ENCODE measurements around the gene CROCC2.

Gene CROCC2

DNA sequence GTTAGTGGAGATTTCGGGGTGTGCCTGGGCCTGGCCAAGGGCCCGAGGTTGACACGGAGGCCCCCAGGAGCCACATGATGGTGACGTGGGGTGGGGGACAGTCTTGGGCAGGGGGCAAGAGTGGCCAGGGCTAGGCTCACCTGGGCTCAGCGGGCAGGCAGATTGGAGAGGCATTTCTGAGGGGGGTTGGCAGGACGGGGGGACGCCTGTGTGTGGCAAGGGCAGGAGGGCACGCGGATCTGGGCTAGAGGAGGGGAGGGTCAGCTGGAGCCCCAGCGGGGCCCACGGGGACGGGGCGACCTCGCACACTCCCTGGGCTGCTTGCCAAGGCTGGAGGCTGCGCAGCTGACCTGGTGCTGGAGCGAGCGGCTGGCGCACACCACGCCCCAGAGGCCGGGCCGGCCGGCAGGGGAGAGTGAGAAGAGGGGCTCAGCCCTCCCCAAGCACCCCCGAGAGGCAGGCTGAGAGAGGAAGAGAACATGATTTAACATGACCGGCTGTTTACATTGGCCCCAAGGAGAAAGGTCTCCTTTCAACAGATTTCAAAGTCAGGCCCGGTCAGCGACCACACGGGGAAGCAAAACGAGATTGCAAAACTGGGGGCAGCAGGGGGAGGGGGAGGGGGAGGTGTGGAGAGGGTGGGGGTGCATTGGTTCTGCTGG lies 54.3 kb downstream of the CROCC2 start:
- H3K4me3 ChIP-seq (ENCODE audit: low read length), result no peak overlapping the region

DNA sequence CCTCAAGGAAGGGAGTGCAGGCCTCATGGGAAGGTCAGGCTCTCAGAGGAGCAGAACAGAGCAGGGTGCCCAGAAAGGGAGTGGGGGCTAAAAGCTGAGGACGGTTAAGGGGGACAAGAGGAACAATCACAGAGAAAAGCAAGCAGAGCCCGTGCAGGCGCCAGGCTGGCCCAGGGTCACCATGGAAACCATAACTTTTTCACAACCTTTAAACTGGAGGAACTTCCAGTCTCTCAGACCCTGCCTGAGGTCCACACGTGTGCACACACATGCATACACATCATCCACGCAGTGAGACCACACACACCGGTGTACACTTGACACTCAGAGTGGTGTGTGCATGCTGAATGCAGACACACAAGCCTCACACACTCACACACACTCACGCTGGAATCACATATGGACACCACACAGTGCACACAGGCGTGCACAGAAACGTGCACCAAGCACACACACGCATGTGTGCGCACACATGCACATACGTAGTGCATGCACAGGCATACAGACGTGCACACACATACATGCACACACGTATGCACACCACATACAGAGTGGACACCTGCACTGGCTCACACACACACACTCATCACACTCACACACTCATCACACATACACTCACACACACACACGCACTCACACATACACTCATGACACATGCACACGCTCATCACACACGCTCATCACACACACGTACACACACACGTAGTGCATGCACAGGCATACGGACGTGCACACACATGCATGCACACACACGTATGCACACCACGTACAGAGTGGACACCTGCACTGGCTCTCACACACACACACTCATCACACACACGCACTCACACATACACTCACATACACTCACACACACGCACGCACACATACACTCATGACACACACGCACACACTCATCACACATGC lies 55.1 kb downstream of the CROCC2 start:
- DNase-seq (ENCODE audit: low read depth, low spot score), result no peak
- no peak overlapping the region for H3K4me3 ChIP-seq (ENCODE audit: low read length)

More for the DNA sequence above, 54.3 kb downstream of the CROCC2 start:
- no peak for DNase-seq (ENCODE audit: low read depth, low spot score)

DNA sequence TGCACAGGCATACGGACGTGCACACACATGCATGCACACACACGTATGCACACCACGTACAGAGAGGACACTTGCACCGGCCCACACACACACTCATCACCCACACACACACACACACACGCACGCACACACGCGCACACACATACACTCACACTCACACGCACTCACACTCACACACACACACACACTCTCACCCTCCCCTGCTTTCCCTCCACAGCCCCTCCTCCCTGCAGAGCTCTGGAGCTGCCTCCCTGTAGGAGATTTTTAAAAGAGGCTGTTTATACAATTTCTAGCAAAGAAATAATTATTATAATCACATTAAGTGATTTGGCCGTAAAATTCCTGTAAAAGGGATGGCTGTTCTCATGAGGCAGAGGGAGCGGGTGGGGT lies 55.8 kb downstream of the CROCC2 start:
- no peak overlapping the region for H3K4me3 ChIP-seq (ENCODE audit: low read length)
- DNase-seq (ENCODE audit: low read depth, low spot score), result no peak

DNA sequence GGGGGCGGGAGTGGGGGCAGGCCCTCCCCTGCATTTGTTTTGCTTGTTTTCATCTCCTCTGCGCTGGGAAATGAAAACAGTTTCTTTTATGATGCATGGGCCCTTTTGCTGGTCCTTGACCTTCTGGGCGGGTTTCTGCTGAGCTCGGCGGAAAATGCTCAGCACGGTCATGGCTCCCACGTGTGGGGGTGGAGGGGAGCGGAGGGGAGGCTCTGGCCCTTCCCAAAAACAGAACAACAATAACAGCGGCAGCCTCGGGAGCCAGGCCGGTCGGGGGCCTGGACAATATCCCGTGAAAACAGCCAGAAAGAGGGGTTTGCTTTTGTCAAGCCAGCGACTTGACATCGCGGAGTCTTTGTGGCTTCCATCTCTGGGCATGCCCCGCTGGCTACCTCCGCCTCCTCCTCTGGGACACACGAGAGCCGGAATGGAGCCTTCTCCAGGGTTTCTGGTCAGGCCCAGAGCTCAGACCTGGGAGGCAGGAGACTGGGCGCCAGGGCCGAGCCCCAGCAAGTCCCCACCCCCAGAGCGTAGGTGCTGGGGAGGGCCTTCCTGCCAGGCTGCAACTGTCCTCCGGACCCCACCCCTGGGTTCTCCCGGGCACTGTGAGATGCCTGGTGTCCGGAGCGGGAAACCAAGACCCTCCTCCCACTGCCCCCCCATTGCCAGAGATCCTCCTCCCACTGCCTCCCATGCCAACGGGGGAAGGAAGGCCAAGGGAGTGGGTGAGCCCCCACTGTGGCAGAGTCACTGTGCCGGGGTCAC lies 56.3 kb downstream of the CROCC2 start:
- no peak overlapping the region for H3K4me3 ChIP-seq (ENCODE audit: low read length)
- no peak for DNase-seq (ENCODE audit: low read depth, low spot score)

DNA sequence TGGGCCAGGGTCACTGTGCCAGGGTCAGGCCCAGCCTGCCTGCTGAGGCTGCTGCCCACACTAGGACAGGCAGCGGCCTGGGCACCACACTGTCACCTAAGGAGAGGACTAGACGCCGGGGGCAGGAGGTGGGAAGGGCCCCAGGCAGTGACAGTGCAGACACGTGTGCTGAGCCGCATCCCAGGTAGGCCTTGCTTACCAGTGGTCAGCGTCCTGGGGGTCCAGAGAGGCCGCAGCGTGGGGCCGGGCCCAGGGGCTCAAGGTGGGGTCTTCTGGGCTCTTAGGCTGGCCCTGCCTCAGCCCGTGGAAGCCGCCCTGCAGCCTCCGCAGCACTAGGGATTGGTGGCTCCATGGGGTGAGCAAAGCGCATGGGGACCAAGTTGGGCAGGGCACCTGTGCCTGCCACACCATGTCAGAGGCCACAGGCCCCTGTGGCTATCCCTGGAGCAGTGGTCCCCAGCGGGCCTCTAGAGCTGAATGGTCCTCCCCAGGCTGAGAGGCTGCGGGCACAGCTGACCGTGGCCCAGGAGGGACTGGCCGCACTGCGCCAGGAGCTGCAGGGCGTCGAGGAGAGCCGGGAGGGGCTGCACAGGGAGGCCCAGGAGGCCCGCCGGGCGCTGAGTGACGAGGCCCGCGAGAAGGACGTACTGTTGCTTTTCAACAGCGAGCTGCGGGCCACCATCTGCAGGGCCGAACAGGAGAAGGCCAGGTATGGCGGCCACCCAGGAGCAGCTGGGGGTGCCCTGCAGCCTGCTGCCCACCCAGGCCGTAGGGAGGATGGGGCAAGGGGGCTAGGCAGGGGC lies 57.1 kb downstream of the CROCC2 start:
- H3K4me3 ChIP-seq (ENCODE audit: low read length), result no peak overlapping the region
- no peak for DNase-seq (ENCODE audit: low read depth, low spot score)

DNA sequence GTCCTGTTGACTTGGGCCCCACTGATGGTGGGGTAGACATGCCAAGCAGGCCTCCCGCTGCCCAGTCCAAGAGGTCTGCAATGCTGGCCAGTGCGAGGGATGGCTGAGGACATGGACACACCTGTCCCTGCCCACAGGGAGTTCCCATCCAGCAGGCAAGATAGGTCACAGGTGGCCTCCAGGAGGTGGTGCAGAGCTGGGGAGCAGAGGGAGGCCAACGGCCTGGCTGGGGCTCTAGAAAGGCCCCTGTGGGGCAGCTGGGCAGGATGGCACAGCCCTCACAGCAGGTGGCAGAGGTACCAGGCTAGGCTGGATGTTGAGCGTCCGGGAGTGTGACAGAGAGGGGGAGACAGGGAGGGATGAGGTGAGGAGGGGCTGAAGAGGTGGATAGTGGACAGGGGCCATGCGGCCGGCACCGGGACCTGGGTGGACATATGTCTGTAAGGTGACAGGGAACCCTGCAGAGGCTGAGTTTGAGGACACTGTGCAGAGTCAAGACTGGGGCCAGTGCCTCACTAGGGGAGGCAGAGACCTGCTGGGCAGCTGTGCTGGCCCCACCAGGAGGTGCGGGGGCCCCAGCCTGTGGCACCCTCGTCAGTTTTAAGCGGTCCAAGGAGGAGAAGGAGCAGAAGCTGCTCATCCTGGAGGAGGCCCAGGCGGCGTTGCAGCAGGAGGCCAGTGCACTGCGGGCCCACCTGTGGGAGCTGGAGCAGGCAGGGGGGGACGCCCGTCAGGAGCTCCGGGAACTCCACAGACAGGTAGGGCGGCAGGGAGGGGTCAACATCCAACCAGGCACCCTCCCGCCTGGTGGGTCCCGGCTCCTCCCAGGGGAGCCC lies 58.0 kb downstream of the CROCC2 start:
- no peak for DNase-seq (ENCODE audit: low read depth, low spot score)
- H3K4me3 ChIP-seq (ENCODE audit: low read length), result no peak overlapping the region

DNA sequence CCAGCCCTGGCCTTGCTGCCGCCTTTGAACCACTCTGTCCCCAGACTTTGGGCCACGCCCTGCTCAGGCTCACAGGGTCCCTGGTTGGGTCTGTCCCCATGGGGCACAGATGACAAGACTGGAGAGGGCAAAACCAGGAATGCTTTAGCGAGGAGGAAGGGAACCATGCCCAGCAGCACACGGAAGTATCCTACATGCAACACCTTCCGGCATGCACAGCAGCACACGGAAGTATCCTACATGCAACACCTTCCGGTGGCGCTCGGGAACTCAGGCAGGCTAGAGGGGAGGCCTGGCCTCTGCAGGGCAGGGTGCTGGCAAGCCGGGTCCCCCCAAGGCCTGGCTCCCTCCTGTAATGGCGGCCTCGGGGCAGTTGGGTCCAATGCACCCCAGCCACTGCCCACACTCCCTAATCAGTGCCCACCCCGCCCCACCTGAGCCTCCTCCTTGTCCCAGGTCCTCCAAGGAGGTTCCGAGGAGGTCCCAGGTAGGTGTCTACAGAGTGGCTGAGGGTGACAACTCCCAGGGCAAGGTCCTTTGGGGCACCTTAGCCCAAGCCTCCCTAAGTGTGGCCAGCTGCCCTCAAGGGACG lies 58.7 kb downstream of the CROCC2 start:
- DNase-seq (ENCODE audit: low read depth, low spot score), result no peak
- H3K4me3 ChIP-seq (ENCODE audit: low read length), result no peak overlapping the region

DNA sequence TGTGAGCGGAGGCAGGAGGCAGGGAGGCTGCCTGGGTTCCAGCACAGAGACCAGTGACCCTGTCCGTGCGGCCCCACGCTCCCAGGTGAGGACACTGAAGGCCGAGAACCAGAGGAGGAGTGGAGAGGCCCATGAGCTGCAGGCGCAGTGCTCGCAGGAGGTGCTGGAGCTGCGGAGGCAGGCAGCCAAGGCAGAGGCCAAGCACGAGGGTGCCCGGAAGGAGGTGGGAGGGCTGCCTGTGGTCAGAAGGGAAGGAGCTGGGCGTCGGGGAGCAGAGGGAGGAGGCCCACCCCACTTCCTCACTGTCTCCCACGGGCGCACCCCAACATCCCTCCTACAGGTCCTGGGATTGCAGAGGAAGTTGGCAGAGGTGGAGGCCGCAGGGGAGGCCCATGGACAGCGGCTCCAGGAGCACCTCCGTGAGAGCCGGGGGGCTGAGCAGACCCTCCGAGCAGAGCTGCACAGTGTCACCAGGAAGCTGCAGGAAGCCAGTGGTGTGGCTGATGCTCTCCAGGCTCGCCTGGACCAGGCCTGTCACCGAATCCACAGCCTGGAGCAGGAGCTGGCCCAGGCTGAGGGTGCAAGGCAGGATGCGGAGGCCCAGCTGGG lies 59.3 kb downstream of the CROCC2 start:
- no peak overlapping the region for H3K4me3 ChIP-seq (ENCODE audit: low read length)
- DNase-seq (ENCODE audit: low read depth, low spot score), result no peak

DNA sequence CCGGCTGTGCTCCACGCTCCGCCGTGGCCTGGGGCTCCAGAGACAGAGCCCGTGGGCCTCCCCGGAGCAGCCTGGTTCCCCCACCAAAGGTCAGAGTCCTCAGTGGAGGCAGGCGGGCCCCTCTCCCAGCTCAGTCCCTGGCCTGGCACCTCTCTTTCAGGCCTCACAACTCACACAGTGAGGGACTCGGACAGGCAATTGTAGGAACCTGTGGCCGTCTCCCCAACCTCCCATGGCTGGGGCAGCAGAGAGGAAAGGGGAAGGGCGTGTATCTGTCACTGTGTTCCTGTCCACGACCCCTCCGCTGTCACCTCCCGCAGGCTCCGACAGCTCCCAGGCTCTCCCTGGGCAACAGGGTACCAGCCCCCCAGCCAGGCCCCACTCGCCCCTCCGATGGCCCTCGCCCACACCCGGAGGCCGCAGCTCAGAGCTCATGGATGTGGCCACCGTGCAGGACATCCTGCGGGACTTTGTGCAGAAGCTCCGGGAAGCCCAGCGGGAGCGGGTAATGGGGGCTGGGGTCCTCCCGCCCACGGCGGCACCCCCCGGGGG lies 59.8 kb downstream of the CROCC2 start:
- DNase-seq (ENCODE audit: low read depth, low spot score), result no peak
- no peak overlapping the region for H3K4me3 ChIP-seq (ENCODE audit: low read length)

DNA sequence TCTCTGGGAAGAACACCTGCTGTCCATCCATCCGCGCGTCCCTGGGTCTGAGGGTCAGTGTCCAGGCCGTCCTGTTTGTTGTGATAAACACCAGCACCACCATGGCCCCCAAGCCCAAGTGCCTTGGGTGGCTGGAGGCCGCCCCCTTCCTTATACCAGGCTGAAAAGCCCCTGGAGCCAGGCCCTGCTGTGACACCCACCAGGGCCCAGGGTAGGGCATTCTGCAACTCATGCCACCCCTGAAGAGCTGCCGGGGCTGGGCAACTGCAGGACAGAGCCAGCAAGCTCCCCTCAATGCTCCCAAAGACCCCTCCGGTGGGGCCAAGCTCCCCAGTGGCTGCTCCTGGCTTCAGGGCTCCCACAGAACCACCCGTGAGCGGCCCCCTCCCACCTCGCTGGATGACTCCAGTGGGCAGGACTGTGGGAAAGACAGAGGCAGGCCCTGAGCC lies 60.3 kb downstream of the CROCC2 start:
- no peak for DNase-seq (ENCODE audit: low read depth, low spot score)
- H3K4me3 ChIP-seq (ENCODE audit: low read length), result no peak overlapping the region

DNA sequence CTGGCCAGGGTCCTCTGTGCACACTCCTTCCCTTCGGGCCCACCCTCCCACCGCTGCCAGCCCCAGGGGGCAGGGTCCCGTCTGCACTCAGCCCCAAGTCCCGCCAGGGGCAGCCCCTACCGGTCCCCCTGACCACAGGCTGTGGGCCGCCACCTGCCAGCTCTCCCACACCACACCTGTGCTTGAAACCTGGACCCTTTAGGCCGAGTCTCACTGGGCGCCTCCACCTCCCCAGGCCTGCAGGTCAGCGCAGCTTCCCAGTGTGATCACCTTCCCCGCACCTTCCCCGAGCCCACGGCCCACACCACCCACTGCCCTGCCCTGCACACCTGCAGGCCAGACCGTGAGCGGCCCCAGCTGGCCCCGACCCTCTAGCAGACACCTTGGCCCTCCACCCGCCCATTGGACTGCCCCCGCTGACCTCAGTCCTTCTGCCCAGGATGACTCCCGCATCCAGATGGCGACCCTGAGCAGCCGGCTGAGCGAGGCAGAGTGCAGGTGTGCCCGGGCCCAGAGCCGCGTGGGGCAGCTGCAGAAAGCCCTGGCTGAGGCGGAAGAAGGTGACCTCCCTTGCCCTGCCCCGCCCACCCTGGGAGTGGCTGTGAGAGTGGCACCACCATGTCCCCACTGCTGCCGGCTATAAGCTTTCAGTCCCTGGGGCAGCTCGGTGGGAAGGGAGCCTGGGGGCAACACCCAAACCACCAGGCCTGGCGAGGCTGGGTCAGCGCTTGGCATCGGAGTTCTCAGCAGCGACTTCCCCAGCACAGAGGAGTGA lies 61.0 kb downstream of the CROCC2 start:
- DNase-seq (ENCODE audit: low read depth, low spot score), result no peak
- H3K4me3 ChIP-seq (ENCODE audit: low read length), result no peak overlapping the region

DNA sequence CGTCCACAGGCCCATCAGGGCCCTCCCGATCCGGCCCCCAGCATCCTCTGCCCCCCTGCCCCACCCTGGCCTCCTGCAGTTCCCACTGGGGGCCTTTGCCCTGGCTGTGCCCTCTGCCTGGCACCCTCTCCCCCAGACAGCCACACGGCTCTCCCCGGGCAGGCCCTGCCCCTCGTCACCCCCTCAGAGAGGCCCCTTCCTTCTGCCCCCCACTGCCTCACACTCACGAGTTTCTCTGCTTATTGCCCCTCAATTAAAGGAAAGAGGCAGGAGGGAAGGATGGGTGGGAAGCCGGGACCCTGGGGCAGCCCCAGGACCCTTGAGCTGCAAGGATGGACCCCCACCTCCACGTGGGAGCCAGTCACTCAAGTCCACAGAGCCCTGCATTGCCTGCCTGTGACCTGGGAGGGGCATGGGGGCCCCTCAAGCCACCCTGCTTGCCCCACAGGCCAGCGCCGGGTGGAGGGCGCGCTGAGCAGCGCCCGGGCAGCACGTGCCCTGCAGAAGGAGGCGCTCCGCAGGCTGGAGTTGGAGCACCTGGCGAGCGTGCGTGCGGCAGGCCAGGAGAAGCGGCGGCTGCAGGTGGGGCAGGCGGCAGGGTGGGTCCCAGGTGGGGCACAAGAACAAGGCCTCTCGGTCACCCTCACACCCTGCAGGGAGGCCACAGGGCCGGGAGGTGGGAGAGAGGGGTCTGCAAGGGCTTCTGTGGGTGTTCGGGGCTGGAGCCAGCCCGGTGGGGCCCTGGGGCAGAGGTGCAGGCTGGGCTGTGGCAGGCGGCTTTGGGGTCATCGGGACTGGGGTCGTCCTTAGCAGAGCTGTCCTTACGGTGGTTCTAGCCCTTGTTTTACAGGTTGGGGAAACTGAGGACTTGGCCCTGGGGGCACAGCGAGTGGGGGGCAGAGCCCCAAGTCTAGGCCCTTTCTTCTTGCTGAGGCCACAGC lies 61.8 kb downstream of the CROCC2 start:
- DNase-seq (ENCODE audit: low read depth, low spot score), result no peak
- H3K4me3 ChIP-seq (ENCODE audit: low read length), result no peak overlapping the region

DNA sequence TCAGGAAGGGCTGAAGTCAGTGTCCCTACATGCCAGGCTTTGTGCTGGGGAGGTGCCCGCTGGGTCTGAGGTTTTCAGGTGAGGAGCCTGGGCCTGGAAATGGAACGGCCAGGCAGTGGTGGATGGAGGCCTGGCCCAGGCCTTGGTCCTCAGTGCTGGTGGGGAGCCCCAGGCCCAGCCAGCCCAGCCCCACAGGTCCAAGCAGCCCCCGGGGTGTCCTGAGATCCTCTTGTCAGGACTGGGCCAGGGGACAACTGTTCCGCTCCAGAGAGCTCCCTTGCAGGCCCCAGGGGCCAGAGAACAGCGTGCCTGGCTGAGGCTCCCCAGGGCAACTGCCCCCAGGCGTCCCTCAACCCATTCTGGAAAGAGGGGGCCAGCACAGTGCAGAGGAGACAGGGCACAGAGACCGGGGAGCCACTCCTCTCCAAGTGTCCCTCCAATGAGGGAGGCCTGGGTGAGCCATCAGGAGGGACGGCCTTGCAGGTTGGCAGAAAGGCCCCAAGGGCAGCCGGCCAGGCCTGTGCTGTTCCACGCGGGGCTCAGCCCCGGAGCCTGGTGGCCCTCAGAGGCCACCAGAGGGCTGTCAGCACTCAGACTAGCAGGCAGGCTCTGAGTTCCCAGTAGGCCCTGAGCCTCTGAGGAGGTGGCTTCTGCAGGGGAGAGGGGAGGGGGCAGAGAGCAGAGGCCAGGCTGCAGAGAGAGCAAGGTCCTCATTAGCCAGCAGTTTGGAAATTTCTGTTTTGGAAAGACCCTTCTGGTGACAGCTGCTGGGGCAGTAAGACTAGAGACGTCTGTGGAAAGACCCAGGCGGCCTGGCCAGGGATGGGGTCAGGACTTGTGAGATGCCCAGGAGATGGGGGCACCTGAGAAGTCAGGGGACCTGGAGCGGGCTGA lies 62.8 kb downstream of the CROCC2 start:
- no peak for DNase-seq (ENCODE audit: low read depth, low spot score)

DNA sequence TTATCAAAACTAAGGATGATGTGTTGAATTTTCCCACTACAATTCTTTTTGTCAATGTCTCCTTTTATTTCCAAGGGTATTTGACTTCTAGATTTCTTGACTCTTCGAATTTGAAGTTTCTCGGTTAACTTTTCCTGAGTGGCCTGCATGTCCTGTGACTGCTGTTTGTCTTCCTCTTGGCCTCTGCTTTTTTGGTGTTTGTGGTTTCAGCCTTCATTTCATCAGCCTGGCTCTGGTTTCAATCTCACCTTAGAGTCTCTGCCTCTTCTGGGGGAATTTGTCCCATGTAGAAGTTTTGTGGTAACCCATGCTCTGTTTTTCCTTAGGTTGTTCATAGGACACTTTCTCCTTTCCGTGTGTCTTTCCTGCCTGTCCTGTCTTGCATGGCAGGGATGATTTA lies 64.0 kb downstream of the CROCC2 start:
- DNase-seq (ENCODE audit: low read depth, low spot score), result no peak
- no peak overlapping the region for H3K4me3 ChIP-seq (ENCODE audit: low read length)

More for the DNA sequence above, 62.8 kb downstream of the CROCC2 start:
- no peak overlapping the region for H3K4me3 ChIP-seq (ENCODE audit: low read length)
